H1 (cell line): ENCODE results near the gene ATP6V0A1. TPM values are rescaled to one million over a fixed set of nuclear protein-coding genes. Genes with fewer than 3 reads are reported as not detected.

Experiments used
- CTCF ChIA-PET: fragments of 300-600 bp; sonication (Branson Sonifier 250); formaldehyde crosslinking; loops from one replicate; lab custom pipeline; 2021; ENCODE audit not compliant: partially characterized antibody; lab: Charles Lee
- POLR2A ChIA-PET: fragments of 300-600 bp; sonication (Branson Sonifier 250); formaldehyde crosslinking; loops from one replicate; lab custom pipeline; 2021; ENCODE audit warnings: inconsistent platforms; ENCODE audit not compliant: partially characterized antibody; lab: Charles Lee
- DNase-seq, 2 experiments: peaks; one replicate each; pipeline versions ENCODE4 v3.0.0 to v3.0.0-alpha.2; 2010 to 2022; ENCODE audit warnings: low spot score in 2 of 2, low read depth in 1 of 2, mixed read lengths in 1 of 2
- FAIRE-seq: peaks from 2 replicates; lab custom pipeline; 2011; peaks lifted over from hg19 to GRCh38; lab: Jason Lieb, UNC
- H2AFZ ChIP-seq: 2 replicates; pipeline ENCODE4 v1.8.1; 2012; ENCODE audit warnings: low read length, inconsistent platforms
- H2AK5ac ChIP-seq: 2 replicates; pipeline ENCODE4 v1.6.1; 2013; ENCODE audit warnings: low read depth, low read length
- H2BK120ac ChIP-seq: replicated peaks from 2 replicates; pipeline ENCODE3; 2013; ENCODE audit warnings: low read depth, low read length, inconsistent platforms
- H2BK12ac ChIP-seq: 2 replicates; pipeline ENCODE4 v1.6.1; 2013; ENCODE audit warnings: low read depth, low read length
- H2BK15ac ChIP-seq: 2 replicates; pipeline ENCODE4 v1.6.1; 2013; ENCODE audit warnings: low read length
- H2BK20ac ChIP-seq: 2 replicates; pipeline ENCODE4 v1.6.1; 2013; ENCODE audit warnings: low read length
- H2BK5ac ChIP-seq: 2 replicates; pipeline ENCODE4 v1.6.1; 2013; ENCODE audit warnings: low read depth, low read length
- H3K14ac ChIP-seq: 2 replicates; pipeline ENCODE4 v1.6.1; 2013; ENCODE audit warnings: inconsistent platforms; ENCODE audit not compliant: insufficient read length
- H3K18ac ChIP-seq: 2 replicates; pipeline ENCODE4 v1.6.1; 2013; ENCODE audit warnings: low read length; ENCODE audit errors: extremely low read depth
- H3K23ac ChIP-seq: 2 replicates; pipeline ENCODE4 v1.6.1; 2013; ENCODE audit warnings: inconsistent platforms; ENCODE audit not compliant: insufficient read length
- H3K23me2 ChIP-seq: 2 replicates; pipeline ENCODE4 v1.6.1; 2013; ENCODE audit warnings: low read depth, low read length
- H3K27ac ChIP-seq: 2 replicates; pipeline ENCODE4 v1.6.1; 2011; ENCODE audit warnings: low read depth, low read length, inconsistent platforms
- H3K27me3 ChIP-seq, 4 experiments: replicated peaks in 1 of 4; 1 replicate in 1 of 4; 2 replicates in 3 of 4; pipeline versions ENCODE4 v1.6.1 to v1.8.1; 2011 to 2013; ENCODE audit warnings: low read length in 3 of 4, mild to moderate bottlenecking in 3 of 4, inconsistent platforms in 2 of 4, mixed read lengths in 2 of 4, moderate library complexity in 1 of 4; ENCODE audit not compliant: control insufficient read depth in 3 of 4, insufficient read depth in 3 of 4; ENCODE audit errors: extremely low read depth in 1 of 4
- H3K36me3 ChIP-seq, 4 experiments: 2 replicates each; pipeline versions ENCODE4 v1.6.1 to v1.8.1; 2011 to 2013; ENCODE audit warnings: mild to moderate bottlenecking in 4 of 4, low read length in 3 of 4, moderate library complexity in 2 of 4, control low read depth in 1 of 4, inconsistent platforms in 1 of 4; ENCODE audit not compliant: insufficient read depth in 4 of 4, control insufficient read depth in 2 of 4
- H3K4ac ChIP-seq: replicated peaks from 2 replicates; pipeline ENCODE3; 2013; ENCODE audit warnings: low read length, low read depth, mixed read lengths, inconsistent platforms; ENCODE audit not compliant: insufficient read length
- H3K4me1 ChIP-seq, 4 experiments: replicated peaks in 1 of 4; 1 replicate in 1 of 4; 2 replicates in 3 of 4; pipeline versions ENCODE4 v1.6.1 to v1.8.1; 2011 to 2013; ENCODE audit warnings: low read length in 3 of 4, inconsistent platforms in 2 of 4, mixed read lengths in 1 of 4; ENCODE audit not compliant: insufficient read depth in 4 of 4, control insufficient read depth in 3 of 4
- H3K4me2 ChIP-seq, 2 experiments: 2 replicates each; pipeline versions ENCODE4 v1.6.1 to v1.8.1; 2011 to 2013; ENCODE audit warnings: low read depth in 2 of 2, low read length in 2 of 2, control low read depth in 1 of 2, inconsistent platforms in 1 of 2, mild to moderate bottlenecking in 1 of 2; ENCODE audit not compliant: insufficient read depth in 1 of 2
- H3K4me3 ChIP-seq, 4 experiments: fragments of 200-600, 300-600 bp in 1 of 4; sonication (generic), shearing (Covaris generic), sonication (Bioruptor Twin) in 1 of 4; 2 replicates each; pipeline versions ENCODE4 v1.5.1 to v1.8.1; 2011 to 2016; ENCODE audit warnings: low read length in 4 of 4, low read depth in 3 of 4, control low read depth in 2 of 4, inconsistent platforms in 2 of 4, mild to moderate bottlenecking in 2 of 4, mixed read lengths in 1 of 4, moderate library complexity in 1 of 4; ENCODE audit not compliant: insufficient read depth in 2 of 4; ENCODE audit errors: extremely low read depth in 1 of 4
- H3K56ac ChIP-seq: replicated peaks from 2 replicates; pipeline ENCODE3; 2013; ENCODE audit warnings: low read depth, mild to moderate bottlenecking, mixed read lengths, low read length, inconsistent platforms; ENCODE audit not compliant: insufficient read length
- H3K79me1 ChIP-seq: 2 replicates; pipeline ENCODE4 v1.6.1; 2013; ENCODE audit warnings: low read depth, low read length, control low read depth
- H3K79me2 ChIP-seq, 2 experiments: 2 replicates each; pipeline versions ENCODE4 v1.6.1 to v1.8.1; 2012 to 2013; ENCODE audit warnings: low read length in 2 of 2, mild to moderate bottlenecking in 2 of 2, inconsistent platforms in 1 of 2; ENCODE audit not compliant: insufficient read depth in 2 of 2, control insufficient read depth in 1 of 2
- H3K9ac ChIP-seq, 4 experiments: replicated peaks in 1 of 4; 1 replicate in 1 of 4; 2 replicates in 3 of 4; pipeline versions ENCODE4 v1.6.1 to v1.8.1; 2011 to 2013; ENCODE audit warnings: low read depth in 3 of 4, low read length in 3 of 4, control low read depth in 2 of 4, mild to moderate bottlenecking in 2 of 4, moderate library complexity in 2 of 4, inconsistent platforms in 1 of 4; ENCODE audit errors: extremely low read depth in 1 of 4
- H3K9me3 ChIP-seq, 2 experiments: 2 replicates each; pipeline versions ENCODE4 v1.6.1 to v1.8.1; 2012 to 2013; ENCODE audit warnings: mild to moderate bottlenecking in 2 of 2, moderate library complexity in 2 of 2, control low read depth in 1 of 2, inconsistent platforms in 1 of 2, low read depth in 1 of 2, low read length in 1 of 2, mixed read lengths in 1 of 2; ENCODE audit not compliant: insufficient read depth in 2 of 2
- H4K20me1 ChIP-seq, 2 experiments: replicated peaks in 1 of 2; 2 replicates each; pipeline versions ENCODE3 to v1.8.1; 2011 to 2013; ENCODE audit warnings: inconsistent platforms in 2 of 2, low read length in 2 of 2, mild to moderate bottlenecking in 1 of 2; ENCODE audit not compliant: insufficient read depth in 2 of 2, control insufficient read depth in 1 of 2
- H4K5ac ChIP-seq: 2 replicates; pipeline ENCODE4 v1.6.1; 2013; ENCODE audit warnings: low read length, low read depth, mixed read lengths, inconsistent platforms; ENCODE audit not compliant: insufficient read length
- H4K8ac ChIP-seq: 2 replicates; pipeline ENCODE4 v1.8.0; 2013; ENCODE audit warnings: mild to moderate bottlenecking, moderate library complexity, low read length, inconsistent platforms; ENCODE audit not compliant: insufficient read depth; ENCODE audit errors: extremely low read depth
- H4K91ac ChIP-seq: replicated peaks from 2 replicates; pipeline ENCODE3; 2013; ENCODE audit warnings: low read length, mixed read lengths, inconsistent platforms; ENCODE audit not compliant: insufficient read length
- CBX5 ChIP-seq: fragments of 300-800, 300-1000 bp; sonication (generic); IDR thresholded peaks from 2 replicates; pipeline ENCODE4 v1.7.1; 2016; ENCODE audit warnings: antibody characterized with exemption, low read length, low read depth
- EZH2 ChIP-seq: fragments of 200-600 bp; sonication (generic); IDR thresholded peaks from 2 replicates; pipeline ENCODE4 v1.7.1; 2012; ENCODE audit warnings: low read depth, mild to moderate bottlenecking, moderate library complexity, low read length, inconsistent platforms; ENCODE audit not compliant: severe bottlenecking
- GTF2F1 ChIP-seq: IDR thresholded peaks from 2 replicates; pipeline ENCODE4 v1.6.1; 2012; ENCODE audit warnings: low read depth, low read length, improper control_type of control experiment, borderline replicate concordance
- HDAC2 ChIP-seq, 2 experiments: fragments of 300-600 bp in 1 of 2; sonication (generic) in 1 of 2; IDR thresholded peaks; 2 replicates each; pipeline ENCODE4 v1.6.1; 2011 to 2012; ENCODE audit warnings: low read depth in 2 of 2, low read length in 2 of 2, mild to moderate bottlenecking in 2 of 2, moderate library complexity in 2 of 2, borderline replicate concordance in 1 of 2, inconsistent platforms in 1 of 2
- PHF8 ChIP-seq: fragments of 200-600 bp; sonication (generic); conservative IDR thresholded peaks from 2 replicates; pipeline ENCODE4 v1.7.1; 2012; ENCODE audit warnings: low read depth, mild to moderate bottlenecking, inconsistent platforms, low read length, moderate library complexity
- RAD21 ChIP-seq, 2 experiments: IDR thresholded peaks in 1 of 2; conservative IDR thresholded peaks in 1 of 2; 2 replicates each; pipeline ENCODE4 v1.6.1; 2011; ENCODE audit warnings: low read depth in 2 of 2, low read length in 2 of 2, improper control_type of control experiment in 1 of 2, inconsistent platforms in 1 of 2, mild to moderate bottlenecking in 1 of 2, moderate library complexity in 1 of 2
- RBBP5 ChIP-seq: IDR thresholded peaks from 2 replicates; pipeline ENCODE4 v1.7.1; 2012; ENCODE audit warnings: low read depth, mild to moderate bottlenecking, inconsistent platforms, low read length, moderate library complexity, borderline replicate concordance
- SP1 ChIP-seq: IDR thresholded peaks from 2 replicates; pipeline ENCODE4 v1.6.1; 2011; ENCODE audit warnings: low read depth, low read length
- TAF7 ChIP-seq: optimal IDR thresholded peaks from 2 replicates; pipeline ENCODE3; 2011; ENCODE audit warnings: low read depth, mild to moderate bottlenecking, inconsistent platforms, low read length, moderate library complexity, borderline replicate concordance
- WGBS, 2 experiments: shearing (Covaris generic) in 1 of 2; methylation state at CpG; one replicate each; pipeline versions ENCODE4 v1.1.6 to v1.1.7; 2013 to 2015; ENCODE audit warnings: low lambda C conversion rate in 2 of 2, mixed read lengths in 2 of 2, inconsistent platforms in 1 of 2, low coverage in 1 of 2, missing lambda C conversion rate in 1 of 2; ENCODE audit not compliant: insufficient replicate concordance in 2 of 2, insufficient coverage in 1 of 2, insufficient read length in 1 of 2; ENCODE audit errors: extremely low coverage in 1 of 2, missing lambda C conversion rate in 1 of 2; 5-methylcytosine and 5-hydroxymethylcytosine counted together
- polyA plus RNA-seq, 7 experiments: library from polyadenylated mRNA; depleted of rRNA in 3 of 7; stranded (reverse) in 5 of 7; unstranded in 2 of 7; fragments of >200 nt in 5 of 7; fragments of 200-250 nt in 2 of 7; gene quantifications; 1 replicate in 5 of 7; 2 replicates in 1 of 7; 4 replicates in 1 of 7; pipeline versions ENCODE4 v1.2.1 to v1.2.3, GENCODE V29; 2011 to 2013; ENCODE audit warnings: missing spikeins in 2 of 7, mixed read lengths in 2 of 7
- total RNA-seq: library from RNA; stranded (reverse); fragmentation: NEBNext Ultra II Directional; extraction: Animal tissue kit (Norgen Biotek cat#: 25700); gene quantifications from 2 replicates; pipeline ENCODE4 v1.2.1, GENCODE V29; 2021
- TF ChIP-seq, protein P1 (sequence below): IDR thresholded peaks from 2 replicates; pipeline ENCODE4 v1.6.1; 2011; ENCODE audit warnings: low read length, improper control_type of control experiment

Gene ATP6V0A1
- total and polyA plus RNA-seq, 2 of the 8 experiments (the other 6 are each of a cell fraction or from before 2014, with no cell fraction given), result 55.3 to 63.4 TPM

DNA sequence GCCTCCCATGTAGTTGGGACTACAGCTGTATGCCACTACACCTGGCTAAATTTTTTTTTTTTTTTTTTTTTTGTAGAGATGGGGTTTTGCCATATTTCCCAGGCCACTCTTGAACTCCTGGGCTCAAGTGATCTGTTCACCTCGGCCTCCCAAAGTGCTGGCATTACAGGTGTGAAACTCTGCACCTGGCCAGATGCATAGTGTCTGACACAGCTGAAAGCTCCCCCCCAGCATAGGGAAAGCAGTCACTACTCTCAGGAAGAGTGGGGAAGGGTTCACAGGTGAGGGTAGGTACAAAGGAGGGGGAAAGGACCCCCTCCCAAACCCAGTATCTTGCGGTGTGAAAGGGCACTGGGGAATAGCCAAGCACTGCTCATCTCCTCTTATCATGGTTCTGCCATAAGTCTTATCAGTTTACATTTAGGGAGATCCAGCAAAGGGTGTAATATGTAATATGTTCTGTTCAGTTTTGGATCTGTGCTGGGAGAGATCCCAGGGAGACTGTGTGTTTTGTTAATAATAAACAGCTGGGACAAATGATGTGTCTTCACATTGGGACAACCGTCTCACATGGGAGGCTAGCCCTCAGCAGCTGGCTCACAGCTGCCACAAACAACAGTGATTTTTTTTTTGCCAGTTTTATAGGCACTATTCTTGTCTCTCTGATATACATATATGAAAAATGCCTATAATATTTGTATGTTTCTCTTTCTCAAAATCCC is 28.8 kb upstream of the ATP6V0A1 start:
- Histone ChIP-seq H3K4me1 (peaks cover 0 to 4% (median under 1%) of the 10 kb centered on the region in 4 experiments; a peak in 3 of 7 replicates), H2BK20ac (no peak overlapping the region), H2AK5ac (no peak overlapping the region), H2AFZ (no peak overlapping the region), H4K8ac (no peak overlapping the region), H3K79me2 (no peaks in the 10 kb centered on the region), H2BK120ac (no peak overlapping the region), H3K23ac (no peak overlapping the region), H4K91ac (no peak overlapping the region), H3K4me2 (no peak overlapping the region), H3K9ac (no peak overlapping the region; a peak in 1 of 7 replicates), H3K27me3 (no peaks in the 10 kb centered on the region), H2BK12ac (0 out of 2 replicates have a peak overlapping the region, but pooled peaks have one; percentile 27), H3K9me3 (no peaks in the 10 kb centered on the region), H3K23me2 (no peaks in the 10 kb centered on the region; the same call in 1 of the 2 replicates), H3K14ac (no peak overlapping the region), H4K5ac (no peak overlapping the region), H3K4ac (no peak overlapping the region), H3K56ac (no peak overlapping the region), H2BK15ac (peak overlapping the region; percentile 72; the same call in 1 of the 2 replicates), H2BK5ac (no peak overlapping the region), H3K79me1 (no peaks in the 10 kb centered on the region), H3K27ac (no peak overlapping the region), H3K18ac (no peak overlapping the region), H3K36me3 (no peaks in the 10 kb centered on the region), H3K4me3 (no peak overlapping the region), H4K20me1 (no peaks in the 10 kb centered on the region)
- no peak for DNase-seq
- no peak for FAIRE-seq
- ChIA-PET CTCF (interaction anchor here (0.6 to 5.0 kb wide), 4 partner anchors 10 to 88 kb away, joined by 3 to 46 read pairs (median 6); no protein-coding TSS in a partner anchor), POLR2A (interaction anchor here (0.6 to 1.3 kb wide), 3 partner anchors 22 to 388 kb away, joined by 3 read pairs; no protein-coding TSS in a partner anchor)
- 93% methylated on average over 3 of the region's 3 CpGs; no CpG with 5 or more reads in 1 of the 2 experiments for WGBS, 2 experiments
- no peak for TF ChIP-seq PHF8
- no peak for TF ChIP-seq HDAC2 (IDR thresholded peaks at IDR 0.05; ENCODE audit: borderline replicate concordance in 1 of 2, low read depth in 2 of 2, low read length in 2 of 2)
- no peak for TF ChIP-seq TAF7
- TF ChIP-seq EZH2, result no peak
- TF ChIP-seq RBBP5, result no peak
- no peak for TF ChIP-seq RAD21 (IDR thresholded peaks at IDR 0.05 in 1 of 2, conservative IDR thresholded peaks at IDR 0.05 in 1 of 2; ENCODE audit: low read depth in 2 of 2, low read length in 2 of 2)
- no peak for TF ChIP-seq SP1
- TF ChIP-seq GTF2F1, result no peak
- no peak for TF ChIP-seq CBX5
- TF ChIP-seq, protein P1, sequence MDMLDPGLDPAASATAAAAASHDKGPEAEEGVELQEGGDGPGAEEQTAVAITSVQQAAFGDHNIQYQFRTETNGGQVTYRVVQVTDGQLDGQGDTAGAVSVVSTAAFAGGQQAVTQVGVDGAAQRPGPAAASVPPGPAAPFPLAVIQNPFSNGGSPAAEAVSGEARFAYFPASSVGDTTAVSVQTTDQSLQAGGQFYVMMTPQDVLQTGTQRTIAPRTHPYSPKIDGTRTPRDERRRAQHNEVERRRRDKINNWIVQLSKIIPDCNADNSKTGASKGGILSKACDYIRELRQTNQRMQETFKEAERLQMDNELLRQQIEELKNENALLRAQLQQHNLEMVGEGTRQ, result no peak
